Activated CD4-positive, alpha-beta T cell treated with anti-CD3 and anti-CD28 coated beads, Interleukin-2, Interleukin-4, amounts not matched to agents 100 ng/mL and 50 ng/mL, durations not matched to agents 16 hours and 8 hours (primary cell): ENCODE data around the gene ZNF2.

Source experiments
- DNase-seq: peaks from one replicate; pipeline ENCODE4 v3.0.0-alpha.2; 2020; ENCODE audit warnings: low spot score

The ZNF2 gene

GRCh38 chr2:95165371-95166064 lies at the start of gene ZNF2:
TSS of gene ZNF2 (plus strand) at chr2:95165809. CDS start at chr2:95176227, 10,418 bp downstream.
- peak; percentile 98 for DNase-seq

- no peak for DNase-seq
Observed at GRCh38 chr2:95121093-95121406, 44.6 kb upstream of the ZNF2 start.

GRCh38 chr2:95121407-95122196 lies 44.0 kb upstream of the ZNF2 start, which contains the start of gene MRPS5:
TSS of gene MRPS5 (minus strand) at chr2:95121808. CDS start at chr2:95121791, 17 bp downstream.
- DNase-seq, result peak; percentile 87

- no peak for DNase-seq
Observed at GRCh38 chr2:95122197-95122551, 43.4 kb upstream of the ZNF2 start.

GRCh38 chr2:95138702-95139101 lies 26.9 kb upstream of the ZNF2 start:
- DNase-seq, result no peak

- no peak for DNase-seq
Observed at GRCh38 chr2:95143838-95144237, 21.8 kb upstream of the ZNF2 start.

- no peak for DNase-seq
Observed at GRCh38 chr2:95149397-95149984, 16.1 kb upstream of the ZNF2 start.

GRCh38 chr2:95158441-95158840 lies 7.2 kb upstream of the ZNF2 start:
- no peak for DNase-seq

- DNase-seq, result peak; percentile 10
Observed at GRCh38 chr2:95158891-95159619, 6.6 kb upstream of the ZNF2 start.

GRCh38 chr2:95159690-95160449 lies 5.7 kb upstream of the ZNF2 start, which contains the start of gene ZNF514:
TSS of gene ZNF514 (minus strand) at chr2:95159848. CDS start at chr2:95153253, 6,595 bp downstream.
- peak; percentile 57 for DNase-seq

GRCh38 chr2:95165030-95165370 lies 609 bp upstream of the ZNF2 start:
- DNase-seq, result no peak

- no peak for DNase-seq
Observed at GRCh38 chr2:95166065-95166763, 605 bp downstream of the ZNF2 start.

GRCh38 chr2:95171902-95172301 lies 6.3 kb downstream of the ZNF2 start:
- DNase-seq, result no peak

GRCh38 chr2:95174031-95174542 lies 8.5 kb downstream of the ZNF2 start:
- DNase-seq, result no peak

- no peak for DNase-seq
Observed at GRCh38 chr2:95179451-95179850, 13.8 kb downstream of the ZNF2 start.

GRCh38 chr2:95181774-95182173 lies 16.2 kb downstream of the ZNF2 start:
- no peak for DNase-seq

GRCh38 chr2:95185197-95185596 lies 19.6 kb downstream of the ZNF2 start:
- DNase-seq, result no peak

GRCh38 chr2:95185973-95186372 lies 20.4 kb downstream of the ZNF2 start:
- no peak for DNase-seq

GRCh38 chr2:95192956-95193355 lies 27.3 kb downstream of the ZNF2 start:
- DNase-seq, result peak; percentile 28

- no peak for DNase-seq
Observed at GRCh38 chr2:95203911-95204310, 38.3 kb downstream of the ZNF2 start.

- no peak for DNase-seq
Observed at GRCh38 chr2:95204396-95204795, 38.8 kb downstream of the ZNF2 start.
